Ishikawa (cell line): ENCODE measurements around the gene DLEC1.

ENCODE experiments used
- CEBPB ChIP-seq: IDR thresholded peaks from 2 replicates; pipeline ENCODE4 v1.6.1; 2012
- CREB1 ChIP-seq: IDR thresholded peaks from 2 replicates; pipeline ENCODE4 v1.6.1; 2012; ENCODE audit warnings: low read depth
- EGR1 ChIP-seq: IDR thresholded peaks from 2 replicates; pipeline ENCODE4 v1.6.1; 2012
- EP300 ChIP-seq: IDR thresholded peaks from 2 replicates; pipeline ENCODE4 v1.6.1; 2012; ENCODE audit warnings: borderline replicate concordance
- MAX ChIP-seq: IDR thresholded peaks from 2 replicates; pipeline ENCODE4 v1.6.1; 2012
- NFIC ChIP-seq: IDR thresholded peaks from 2 replicates; pipeline ENCODE4 v1.6.1; 2012
- RAD21 ChIP-seq: IDR thresholded peaks from 2 replicates; pipeline ENCODE4 v1.6.1; 2012; ENCODE audit warnings: low read depth
- REST ChIP-seq: IDR thresholded peaks from 2 replicates; pipeline ENCODE4 v1.6.1; 2012; ENCODE audit warnings: low read depth, mild to moderate bottlenecking
- TAF1 ChIP-seq: IDR thresholded peaks from 2 replicates; pipeline ENCODE4 v1.6.1; 2012; ENCODE audit warnings: low read depth, mild to moderate bottlenecking
- TCF12 ChIP-seq: IDR thresholded peaks from 2 replicates; pipeline ENCODE4 v1.6.1; 2012; ENCODE audit warnings: low read depth
- TEAD4 ChIP-seq: IDR thresholded peaks from 2 replicates; pipeline ENCODE4 v1.6.1; 2012
- USF1 ChIP-seq: IDR thresholded peaks from 2 replicates; pipeline ENCODE4 v1.6.1; 2012
- YY1 ChIP-seq: IDR thresholded peaks from 2 replicates; pipeline ENCODE4 v1.6.1; 2012; ENCODE audit warnings: low read depth

- no peak for TF ChIP-seq EP300
- TF ChIP-seq TEAD4, result no peak
- TF ChIP-seq CREB1, result no peak
- TF ChIP-seq REST, result no peak
- TF ChIP-seq YY1, result no peak
- TF ChIP-seq RAD21, result no peak
- no peak for TF ChIP-seq TAF1
- TF ChIP-seq MAX, result no peak
- no peak for TF ChIP-seq TCF12
- TF ChIP-seq NFIC, result no peak
- no peak for TF ChIP-seq EGR1
- no peak for TF ChIP-seq CEBPB
- TF ChIP-seq USF1, result no peak
Observed at GRCh38 chr3:38124324-38125122, 85.5 kb downstream of the DLEC1 start.
